ENCODE results near the gene KIR2DL1. TPM values are rescaled to one million over a fixed set of nuclear protein-coding genes. Genes with fewer than 3 reads are reported as not detected.
"Not testable (repeated sequence)": the region's sequence is repeated elsewhere in the genome, so short reads cannot be mapped to it uniquely, and the experiment has no call there.

KIR2DL1 gene
- total RNA-seq, 4 donors from 2014 or later = not detected

GRCh38 chr19:54817670-54818536 lies 48.3 kb downstream of the KIR2DL1 start:
- TF ChIP-seq POLR2AphosphoS5 (IDR thresholded peaks at IDR 0.05) (no peak), CTCF (IDR thresholded peaks at IDR 0.05) (no peak), POLR2A (IDR thresholded peaks at IDR 0.05) (no peak), EP300 (IDR thresholded peaks at IDR 0.05) (no peak)
- peaks cover 0 to 3% (median 0%) of the 10 kb centered on the region in 3 donors for H3K9me3 ChIP-seq
- no peaks in the 10 kb centered on the region for H3K36me3 ChIP-seq
- H3K4me3 ChIP-seq = no peak overlapping the region
- no peak for ATAC-seq
- WGBS, 2 donors (ENCODE audit: low coverage in 1 of 2) = 60 to 68% methylated on average over 2 to 3 of the region's 15 CpGs
- no peak overlapping the region for H3K27ac ChIP-seq
- H3K27me3 ChIP-seq = peaks cover 22% of the 10 kb centered on the region
- no peaks in the 10 kb centered on the region for H3K4me1 ChIP-seq

GRCh38 chr19:54824416-54824815 lies 54.8 kb downstream of the KIR2DL1 start:
- H3K4me3 ChIP-seq, H3K27ac ChIP-seq, ATAC-seq, H3K27me3 ChIP-seq, H3K36me3 ChIP-seq, H3K4me1 ChIP-seq, H3K9me3 ChIP-seq: not testable (repeated sequence)
- 58 to 80% methylated on average over 1 to 4 of the region's 4 CpGs for WGBS, 2 donors (ENCODE audit: low coverage in 1 of 2)

GRCh38 chr19:54825326-54825725 lies 55.7 kb downstream of the KIR2DL1 start:
- not testable (repeated sequence) for H3K27me3 ChIP-seq, ATAC-seq, H3K9me3 ChIP-seq, H3K36me3 ChIP-seq, H3K4me1 ChIP-seq, H3K27ac ChIP-seq, H3K4me3 ChIP-seq
- 80% methylated on average over 1 of the region's 7 CpGs; no CpG with 5 or more reads in 1 of the 2 donors for WGBS, 2 donors (ENCODE audit: low coverage in 1 of 2)

GRCh38 chr19:54828064-54828463 lies 58.5 kb downstream of the KIR2DL1 start:
- not testable (repeated sequence) for H3K9me3 ChIP-seq, H3K4me3 ChIP-seq, H3K4me1 ChIP-seq, ATAC-seq, H3K27ac ChIP-seq, H3K36me3 ChIP-seq, H3K27me3 ChIP-seq
- 61 to 65% methylated on average over 6 to 8 of the region's 8 CpGs for WGBS, 2 donors (ENCODE audit: low coverage in 1 of 2)

GRCh38 chr19:54832496-54832895 lies 62.9 kb downstream of the KIR2DL1 start, which contains the start of gene KIR2DS4:
TSS of gene KIR2DS4 (plus strand) at chr19:54832676.
- H3K27ac ChIP-seq, H3K4me1 ChIP-seq, H3K36me3 ChIP-seq, H3K9me3 ChIP-seq, H3K27me3 ChIP-seq, ATAC-seq, H3K4me3 ChIP-seq: not testable (repeated sequence)
- WGBS, 2 donors (ENCODE audit: low coverage in 1 of 2) = 33 to 100% methylated on average over 1 to 4 of the region's 14 CpGs

Small RNA genes lying within 50 kb of the gene (small RNA-seq; reads per million reads assigned to genes)
- gene KIR3DP1 = 0 reads per million in 4 donors

Other genes starting within 250 kb of the KIR2DL1 start
- gene LILRA2, start 196.0 kb upstream of the KIR2DL1 start, total RNA-seq = 1 to 10 TPM in 2 of 4 donors, under 1 TPM in 2; 0.47 to 2.4 (median 1.5) TPM
- under 1 TPM in 2 of 4 donors, not detected in 2; 0.85 to 0.94 TPM for gene LILRA1, start 176.2 kb upstream of the KIR2DL1 start, total RNA-seq
- gene LILRB1, start 139.3 kb upstream of the KIR2DL1 start, total RNA-seq = 1 to 10 TPM in 2 of 4 donors, under 1 TPM in 2; 0.79 to 3.4 (median 1.2) TPM
- gene LILRB4, start 106.8 kb upstream of the KIR2DL1 start, total RNA-seq = 10 to 100 TPM in 1 of 4 donors, 1 to 10 TPM in 2, under 1 TPM in 1; 0.77 to 14.3 (median 2.5) TPM
- gene KIR3DL3, start 45.4 kb upstream of the KIR2DL1 start, total RNA-seq = not detected
- under 1 TPM in 1 of 4 donors, not detected in 3; 0.25 TPM for gene KIR2DL3, start 31.3 kb upstream of the KIR2DL1 start, total RNA-seq
- gene KIR2DL4, start 33.8 kb downstream of the KIR2DL1 start, total RNA-seq = not detected
- under 1 TPM in 1 of 4 donors, not detected in 3; 0.39 TPM for gene KIR3DL1, start 46.7 kb downstream of the KIR2DL1 start, total RNA-seq
- gene KIR2DS4, start 62.9 kb downstream of the KIR2DL1 start, total RNA-seq = not detected
- not detected for gene KIR3DL2, start 80.7 kb downstream of the KIR2DL1 start, total RNA-seq
- 1 to 10 TPM in 2 of 4 donors, not detected in 2; 2.7 to 4.9 TPM for gene FCAR, start 104.4 kb downstream of the KIR2DL1 start, total RNA-seq
- not detected for gene NCR1, start 136.4 kb downstream of the KIR2DL1 start, total RNA-seq
- gene NLRP7, start 177.7 kb downstream of the KIR2DL1 start, total RNA-seq = not detected
- gene NLRP2, start 196.6 kb downstream of the KIR2DL1 start, total RNA-seq = 1 to 10 TPM in 1 of 4 donors, under 1 TPM in 1, not detected in 2; 0.15 to 1.1 TPM